IMR-90 (cell line): ENCODE measurements around the gene EGFL7. TPM values are rescaled to one million over a fixed set of nuclear protein-coding genes. Genes with fewer than 3 reads are reported as not detected.
A peak's percentile ranks its signal among the peaks of the same experiment; 100 is the strongest.

Source experiments
- ATAC-seq: fragments of 200-7000 bp; cut with Tn5 transposase; 2 replicates; pipeline ENCODE4 v1.9.1; 2020; ENCODE audit warnings: low read depth, mild to moderate bottlenecking, moderate library complexity
- BruUV-seq: library from RNA; stranded (reverse); fragments of 400-500 nt; replicated peaks from 2 replicates; lab custom pipeline; 2021; lab: Mats Ljungman, UMichigan
- CTCF ChIA-PET: fragments of 300-600 bp; formaldehyde crosslinking; extraction: SDS; loops from one replicate; lab custom pipeline; 2021; ENCODE audit warnings: antibody characterized with exemption; lab: Yijun Ruan, JAX
- POLR2A ChIA-PET: fragments of 300-600 bp; sonication (Branson Sonifier 250); formaldehyde crosslinking; loops from one replicate; lab custom pipeline; 2022; ENCODE audit warnings: antibody characterized with exemption; ENCODE audit not compliant: unreplicated experiment; lab: Charles Lee
- DNase-seq: peaks from one replicate; pipeline ENCODE4 v3.0.0; 2013
- H2AFZ ChIP-seq: replicated peaks from 2 replicates; pipeline ENCODE3; 2013; ENCODE audit warnings: low read length, mild to moderate bottlenecking; ENCODE audit not compliant: poor library complexity
- H2AK5ac ChIP-seq: 2 replicates; pipeline ENCODE4 v1.6.1; 2013; ENCODE audit warnings: low read depth, low read length, inconsistent platforms
- H2AK9ac ChIP-seq: replicated peaks from 2 replicates; pipeline ENCODE3; 2013; ENCODE audit warnings: mild to moderate bottlenecking, low read depth, low read length, moderate library complexity; ENCODE audit not compliant: poor library complexity
- H2BK120ac ChIP-seq: 2 replicates; pipeline ENCODE4 v1.6.1; 2013; ENCODE audit warnings: low read depth, low read length, inconsistent platforms
- H2BK15ac ChIP-seq: 3 replicates; pipeline ENCODE4 v1.6.1; 2013; ENCODE audit warnings: low read depth, low read length, inconsistent platforms
- H2BK20ac ChIP-seq: 2 replicates; pipeline ENCODE4 v1.6.1; 2013; ENCODE audit warnings: low read depth, mild to moderate bottlenecking, inconsistent platforms, low read length, moderate library complexity
- H2BK5ac ChIP-seq: 2 replicates; pipeline ENCODE4 v1.6.1; 2013; ENCODE audit warnings: mild to moderate bottlenecking, low read depth, low read length, inconsistent platforms; ENCODE audit not compliant: poor library complexity, severe bottlenecking
- H3K14ac ChIP-seq: replicated peaks from 2 replicates; pipeline ENCODE4 v1.6.1; 2013; ENCODE audit warnings: low read depth, low read length, inconsistent platforms
- H3K18ac ChIP-seq: 2 replicates; pipeline ENCODE4 v1.6.1; 2013; ENCODE audit warnings: low read depth, low read length, control low read depth
- H3K23ac ChIP-seq: 2 replicates; pipeline ENCODE4 v1.6.1; 2013; ENCODE audit warnings: low read depth, low read length, inconsistent platforms
- H3K27ac ChIP-seq: 2 replicates; pipeline ENCODE4 v1.5.1; 2013; ENCODE audit warnings: mild to moderate bottlenecking, control low read depth, low read length; ENCODE audit not compliant: insufficient read depth
- H3K27me3 ChIP-seq: 2 replicates; pipeline ENCODE4 v1.6.1; 2013; ENCODE audit warnings: low read length; ENCODE audit not compliant: control insufficient read depth, insufficient read depth
- H3K36me3 ChIP-seq: 2 replicates; pipeline ENCODE4 v1.6.1; 2013; ENCODE audit warnings: low read length, mixed read lengths; ENCODE audit not compliant: control insufficient read depth, insufficient read depth
- H3K4ac ChIP-seq: 2 replicates; pipeline ENCODE4 v1.6.1; 2013; ENCODE audit warnings: low read depth, low read length, inconsistent platforms
- H3K4me1 ChIP-seq: 2 replicates; pipeline ENCODE4 v1.6.1; 2013; ENCODE audit warnings: low read length, mixed read lengths; ENCODE audit not compliant: control insufficient read depth, insufficient read depth
- H3K4me2 ChIP-seq: 2 replicates; pipeline ENCODE4 v1.6.1; 2013; ENCODE audit warnings: low read depth, mild to moderate bottlenecking, control low read depth, low read length, moderate library complexity
- H3K4me3 ChIP-seq: 2 replicates; pipeline ENCODE4 v1.5.1; 2013; ENCODE audit warnings: low read depth, mild to moderate bottlenecking, control low read depth, low read length, moderate library complexity; ENCODE audit not compliant: insufficient read depth
- H3K56ac ChIP-seq: 2 replicates; pipeline ENCODE4 v1.6.1; 2013; ENCODE audit warnings: low read length, inconsistent platforms; ENCODE audit not compliant: insufficient read depth; ENCODE audit errors: extremely low read depth
- H3K79me1 ChIP-seq, 2 experiments: 2 replicates each; pipeline ENCODE4 v1.6.1; 2013; ENCODE audit warnings: low read length in 2 of 2, inconsistent platforms in 1 of 2, low read depth in 1 of 2
- H3K9ac ChIP-seq: 2 replicates; pipeline ENCODE4 v1.6.1; 2013; ENCODE audit warnings: low read depth, low read length, control low read depth
- H3K9me1 ChIP-seq: 2 replicates; pipeline ENCODE4 v1.6.1; 2013; ENCODE audit warnings: low read length, inconsistent platforms; ENCODE audit not compliant: insufficient read depth
- H3K9me3 ChIP-seq: 2 replicates; pipeline ENCODE4 v1.6.1; 2013; ENCODE audit warnings: low read length; ENCODE audit not compliant: control insufficient read depth, insufficient read depth
- H4K20me1 ChIP-seq: 2 replicates; pipeline ENCODE4 v1.6.1; 2013; ENCODE audit warnings: low read length, inconsistent platforms; ENCODE audit not compliant: insufficient read depth
- H4K5ac ChIP-seq: 2 replicates; pipeline ENCODE4 v1.6.1; 2013; ENCODE audit warnings: mild to moderate bottlenecking, low read depth, low read length, control low read depth
- H4K8ac ChIP-seq, 2 experiments: 2 replicates each; pipeline ENCODE4 v1.6.1; 2013; ENCODE audit warnings: low read depth in 2 of 2, low read length in 2 of 2, control low read depth in 1 of 2, inconsistent platforms in 1 of 2
- H4K91ac ChIP-seq: 2 replicates; pipeline ENCODE4 v1.6.1; 2013; ENCODE audit warnings: low read depth, low read length, inconsistent platforms; ENCODE audit not compliant: insufficient read depth
- BHLHE40 ChIP-seq: fragments of 150-350 bp; IDR thresholded peaks from 2 replicates; pipeline ENCODE4 v1.6.1; 2016; ENCODE audit warnings: mild to moderate bottlenecking, low read depth, low read length
- CHD1 ChIP-seq: IDR thresholded peaks from 2 replicates; pipeline ENCODE4 v1.6.1; 2012; ENCODE audit warnings: low read depth, low read length, improper control_type of control experiment
- FOS ChIP-seq: fragments of 150-350 bp; IDR thresholded peaks from 2 replicates; pipeline ENCODE4 v1.6.1; 2016; ENCODE audit warnings: low read depth, low read length
- MAFK ChIP-seq: IDR thresholded peaks from 2 replicates; pipeline ENCODE4 v1.6.1; 2012; ENCODE audit warnings: low read depth, low read length, improper control_type of control experiment
- MAZ ChIP-seq: IDR thresholded peaks from 2 replicates; pipeline ENCODE4 v1.6.1; 2012; ENCODE audit warnings: low read depth, mild to moderate bottlenecking, low read length, improper control_type of control experiment, moderate library complexity, borderline replicate concordance
- WGBS, 2 experiments: methylation state at CpG; one replicate each; pipeline versions ENCODE4 v1.1.5 to v1.1.7; 2013; ENCODE audit warnings: missing lambda C conversion rate in 2 of 2; ENCODE audit not compliant: insufficient read length in 1 of 2; ENCODE audit errors: extremely low coverage in 2 of 2; 5-methylcytosine and 5-hydroxymethylcytosine counted together
- dilution Hi-C: fragments of 300-500 bp; cut with HindIII; formaldehyde crosslinking; loops from one replicate; pipeline ENCODE4 v1.14.3; 2018; ENCODE audit warnings: low sequenced_read_pairs; ENCODE audit not compliant: unreplicated experiment
- in situ Hi-C: fragments of 300-500 bp; cut with MboI; formaldehyde crosslinking; loops from 3 replicates; pipeline ENCODE4 v1.14.3; 2019; ENCODE audit warnings: low sequenced_read_pairs, inconsistent platforms, mixed read lengths
- intact Hi-C: fragments of 100-400 bp; cut with micrococcal nuclease; formaldehyde crosslinking; loops from 2 replicates; pipeline ENCODE4 v1.10.0; 2022
- microRNA-seq, 2 experiments: library from miRNA; stranded (forward) in 1 of 2; unstranded in 1 of 2; fragments of 10-50 nt in 1 of 2; fragments of <30 nt in 1 of 2; gene quantifications in 1 of 2; microRNA quantifications in 1 of 2; one replicate each; pipeline versions ENCODE3 to v1.1.0; 2013 to 2020; ENCODE audit not compliant: insufficient read depth in 1 of 2, insufficient read length in 1 of 2, unreplicated experiment in 1 of 2
- polyA plus RNA-seq, 3 experiments: library from polyadenylated mRNA; depleted of rRNA; stranded (reverse); fragments of >200 nt; gene quantifications; 2 replicates each; pipeline ENCODE4 v1.2.3, GENCODE V29; 2012; ENCODE audit warnings: low replicate concordance in 1 of 3
- small RNA-seq, 5 experiments: library from RNA; depleted of rRNA; stranded (forward); fragments of <200 nt; gene quantifications; one replicate each; pipeline ENCODE3, GENCODE V24; 2012
- total RNA-seq: library from RNA; depleted of rRNA; stranded (reverse); fragments of >200 nt; gene quantifications from 2 replicates; pipeline ENCODE4 v1.2.3, GENCODE V29; 2012; rRNA removed
- TF ChIP-seq, protein P1 (sequence below): fragments of 150-350 bp; IDR thresholded peaks from 2 replicates; pipeline ENCODE4 v1.6.1; 2016; ENCODE audit warnings: low read depth, mild to moderate bottlenecking, low read length, moderate library complexity, borderline replicate concordance

Gene EGFL7
- total and polyA plus RNA-seq, 2 of the 4 experiments (the other 2 are of a cell fraction) = 2.2 to 10.4 TPM

DNA sequence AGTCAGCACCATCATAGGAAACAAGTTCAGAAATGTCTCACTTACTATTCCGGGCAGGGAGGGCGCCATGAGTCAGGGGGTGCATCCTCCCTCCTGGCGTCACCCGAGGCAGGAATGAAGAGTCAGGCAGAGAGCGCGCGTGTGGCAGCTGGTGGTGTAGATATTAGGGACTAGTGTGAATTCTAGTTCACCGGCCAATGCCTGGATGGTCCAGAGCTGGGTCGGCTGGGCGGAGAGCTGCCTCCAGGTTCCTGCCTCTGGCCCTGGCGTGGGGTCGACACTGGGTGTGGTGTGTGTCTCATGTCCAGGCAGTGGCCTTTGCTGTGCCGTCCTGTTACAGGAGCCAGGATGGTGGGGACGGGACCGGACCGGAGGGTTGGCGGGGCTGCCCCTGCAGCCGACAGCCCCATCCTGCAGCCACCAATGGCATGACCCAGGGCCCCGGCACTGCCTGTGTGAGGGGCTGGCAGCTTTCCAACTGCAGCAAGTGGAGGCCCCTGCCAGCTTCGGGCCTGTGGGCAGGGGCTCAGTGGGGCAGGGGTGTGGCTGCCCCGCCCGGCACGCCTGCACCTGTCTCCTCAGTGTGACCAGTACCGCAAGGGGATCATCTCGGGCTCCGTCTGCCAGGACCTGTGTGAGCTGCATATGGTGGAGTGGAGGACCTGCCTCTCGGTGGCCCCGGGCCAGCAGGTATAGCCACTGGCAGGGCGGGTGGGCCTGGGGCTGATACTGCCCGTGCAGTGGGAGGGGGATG is 58.8 kb downstream of the EGFL7 start:
- H3K36me3 ChIP-seq = peaks cover 47% of the 10 kb centered on the region
- in situ Hi-C loops = no loop called here
- peaks cover 8 to 37% of the 10 kb centered on the region in 2 experiments for H3K79me1 ChIP-seq
- H2AK9ac ChIP-seq = peak overlapping the region; percentile 78
- no peak overlapping the region for H3K27ac ChIP-seq
- H2AFZ ChIP-seq = peak overlapping the region; percentile 58
- peaks cover 16% of the 10 kb centered on the region for H3K9me1 ChIP-seq
- no peak overlapping the region; the same call in 1 of the 2 replicates for H3K14ac ChIP-seq
- no peaks in the 10 kb centered on the region for H3K27me3 ChIP-seq
- DNase-seq (peak; percentile 80), ATAC-seq (peak; percentile 45)
- H3K56ac ChIP-seq = no peak overlapping the region
- no peak overlapping the region for H2BK20ac ChIP-seq
- H3K4me1 ChIP-seq = peaks cover 19% of the 10 kb centered on the region
- ChIA-PET CTCF (no interaction called here), POLR2A (interaction anchor here (0.6 kb wide), 1 partner anchor 200 kb away, joined by 3 read pairs; no protein-coding TSS in a partner anchor)
- H4K8ac ChIP-seq = no peak overlapping the region
- no peak overlapping the region for H2BK5ac ChIP-seq
- H2BK15ac ChIP-seq = no peak overlapping the region
- H2BK120ac ChIP-seq = no peak overlapping the region
- no peaks in the 10 kb centered on the region for H3K9me3 ChIP-seq
- no peak overlapping the region for H3K4ac ChIP-seq
- TF ChIP-seq FOS = 0 out of 2 replicates have a peak, but pooled peaks have one; percentile 31
- peak; percentile 4; the same call in 1 of the 2 replicates for TF ChIP-seq MAFK
- peak; percentile 52; the same call in 1 of the 2 replicates for TF ChIP-seq MAZ
- TF ChIP-seq BHLHE40 = peak; percentile 43
- TF ChIP-seq, protein P1, sequence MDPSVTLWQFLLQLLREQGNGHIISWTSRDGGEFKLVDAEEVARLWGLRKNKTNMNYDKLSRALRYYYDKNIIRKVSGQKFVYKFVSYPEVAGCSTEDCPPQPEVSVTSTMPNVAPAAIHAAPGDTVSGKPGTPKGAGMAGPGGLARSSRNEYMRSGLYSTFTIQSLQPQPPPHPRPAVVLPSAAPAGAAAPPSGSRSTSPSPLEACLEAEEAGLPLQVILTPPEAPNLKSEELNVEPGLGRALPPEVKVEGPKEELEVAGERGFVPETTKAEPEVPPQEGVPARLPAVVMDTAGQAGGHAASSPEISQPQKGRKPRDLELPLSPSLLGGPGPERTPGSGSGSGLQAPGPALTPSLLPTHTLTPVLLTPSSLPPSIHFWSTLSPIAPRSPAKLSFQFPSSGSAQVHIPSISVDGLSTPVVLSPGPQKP = no peak
- TF ChIP-seq CHD1 = no peak
- H3K9ac ChIP-seq = no peak overlapping the region
- H4K20me1 ChIP-seq = peaks cover 67% of the 10 kb centered on the region
- peak overlapping the region; percentile 8; the same call in 1 of the 2 replicates for H2AK5ac ChIP-seq
- dilution Hi-C loops = no loop called here
- H3K4me3 ChIP-seq = no peak overlapping the region
- BruUV-seq = no TSS peak
- no peak overlapping the region for H3K18ac ChIP-seq
- no peak overlapping the region for H3K4me2 ChIP-seq
- H4K91ac ChIP-seq = no peak overlapping the region
- intact Hi-C loops = no loop called here
- no peak overlapping the region for H3K23ac ChIP-seq
- 78% methylated on average over 12 of the region's 30 CpGs; no CpG with 5 or more reads in 1 of the 2 experiments for WGBS, 2 experiments
- H4K5ac ChIP-seq = no peak overlapping the region

Small RNA genes lying within 50 kb of the gene (microRNA-seq; reads per million reads assigned to microRNA genes)
- gene MIR126 = 273 to 833 reads per million in 2 experiments

Small RNA genes lying within 50 kb of the gene (small RNA-seq; reads per million reads assigned to genes)
- 2.9 to 2,298 (median 306) reads per million in 5 experiments for gene MIR126

Other genes starting within 250 kb of the EGFL7 start
- gene INPP5E, start 223.1 kb upstream of the EGFL7 start, total RNA-seq = 1.6 and 1.9 TPM in 2 replicates
- 9.4 and 11.0 TPM in 2 replicates for gene INPP5E, start 223.1 kb upstream of the EGFL7 start, polyA plus RNA-seq (2012; rRNA removed)
- 12.2 and 12.8 TPM in 2 replicates for gene SEC16A, start 179.9 kb upstream of the EGFL7 start, total RNA-seq
- 42.2 and 48.1 TPM in 2 replicates for gene SEC16A, start 179.9 kb upstream of the EGFL7 start, polyA plus RNA-seq (2012; rRNA removed)
- 1.8 and 2.5 TPM in 2 replicates for gene NOTCH1, start 116.9 kb upstream of the EGFL7 start, total RNA-seq
- gene NOTCH1, start 116.9 kb upstream of the EGFL7 start, polyA plus RNA-seq (2012; rRNA removed) = 6.0 and 6.9 TPM in 2 replicates
- 16.1 and 18.9 TPM in 2 replicates for gene AGPAT2, start 24.5 kb downstream of the EGFL7 start, total RNA-seq
- 37.2 and 39.5 TPM in 2 replicates for gene AGPAT2, start 24.5 kb downstream of the EGFL7 start, polyA plus RNA-seq (2012; rRNA removed)
- 3.1 and 3.4 TPM in 2 replicates for gene DIPK1B, start 49.7 kb downstream of the EGFL7 start, total RNA-seq
- gene DIPK1B, start 49.7 kb downstream of the EGFL7 start, polyA plus RNA-seq (2012; rRNA removed) = 7.1 and 8.5 TPM in 2 replicates
- not detected in 2 replicates for gene LCN10, start 80.0 kb downstream of the EGFL7 start, total RNA-seq
- not detected in 2 replicates for gene LCN10, start 80.0 kb downstream of the EGFL7 start, polyA plus RNA-seq (2012; rRNA removed)
- gene LCN6, start 85.6 kb downstream of the EGFL7 start, total RNA-seq = not detected in 2 replicates
- not detected in 2 replicates for gene LCN6, start 85.6 kb downstream of the EGFL7 start, polyA plus RNA-seq (2012; rRNA removed)
- not detected in 2 replicates for gene LCN8, start 95.3 kb downstream of the EGFL7 start, total RNA-seq
- gene LCN8, start 95.3 kb downstream of the EGFL7 start, polyA plus RNA-seq (2012; rRNA removed) = not detected in 2 replicates
- not detected in 2 replicates for gene LCN15, start 101.6 kb downstream of the EGFL7 start, total RNA-seq
- gene LCN15, start 101.6 kb downstream of the EGFL7 start, polyA plus RNA-seq (2012; rRNA removed) = not detected in 2 replicates
- gene TMEM141, start 128.4 kb downstream of the EGFL7 start, total RNA-seq = 37.2 and 39.1 TPM in 2 replicates
- 72.6 and 77.8 TPM in 2 replicates for gene TMEM141, start 128.4 kb downstream of the EGFL7 start, polyA plus RNA-seq (2012; rRNA removed)
- under 0.01 TPM in 1 of 2 replicates, not detected in the other for gene CCDC183, start 133.4 kb downstream of the EGFL7 start, total RNA-seq
- 0.29 and 0.44 TPM in 2 replicates for gene CCDC183, start 133.4 kb downstream of the EGFL7 start, polyA plus RNA-seq (2012; rRNA removed)
- 43.9 and 47.5 TPM in 2 replicates for gene RABL6, start 145.0 kb downstream of the EGFL7 start, total RNA-seq
- gene RABL6, start 145.0 kb downstream of the EGFL7 start, polyA plus RNA-seq (2012; rRNA removed) = 37.1 and 40.4 TPM in 2 replicates
- 0.18 and 0.28 TPM in 2 replicates for gene AJM1, start 179.6 kb downstream of the EGFL7 start, total RNA-seq
- gene AJM1, start 179.6 kb downstream of the EGFL7 start, polyA plus RNA-seq (2012; rRNA removed) = 1.5 and 1.9 TPM in 2 replicates
- 70.3 and 79.8 TPM in 2 replicates for gene PHPT1, start 186.5 kb downstream of the EGFL7 start, total RNA-seq
- 214 and 338 TPM in 2 replicates for gene PHPT1, start 186.5 kb downstream of the EGFL7 start, polyA plus RNA-seq (2012; rRNA removed)
- 0.18 and 0.28 TPM in 2 replicates for gene MAMDC4, start 189.4 kb downstream of the EGFL7 start, total RNA-seq
- gene MAMDC4, start 189.4 kb downstream of the EGFL7 start, polyA plus RNA-seq (2012; rRNA removed) = 3.5 and 5.0 TPM in 2 replicates
- 279 and 538 TPM in 2 replicates for gene EDF1, start 203.4 kb downstream of the EGFL7 start, total RNA-seq
- gene EDF1, start 203.4 kb downstream of the EGFL7 start, polyA plus RNA-seq (2012; rRNA removed) = 701 and 703 TPM in 2 replicates
- 5.8 and 6.6 TPM in 2 replicates for gene TRAF2, start 223.6 kb downstream of the EGFL7 start, total RNA-seq
- gene TRAF2, start 223.6 kb downstream of the EGFL7 start, polyA plus RNA-seq (2012; rRNA removed) = 12.0 and 12.9 TPM in 2 replicates